ENCODE measurements around the gene PRDM16.
A peak's percentile ranks its signal among the peaks of the same experiment; 100 is the strongest.

PRDM16 gene

GRCh38 chr1:3366126-3367051 lies 297.4 kb downstream of the PRDM16 start:
- no peak for DNase-seq

GRCh38 chr1:3367376-3367775 lies 298.4 kb downstream of the PRDM16 start:
- DNase-seq = no peak

DNA sequence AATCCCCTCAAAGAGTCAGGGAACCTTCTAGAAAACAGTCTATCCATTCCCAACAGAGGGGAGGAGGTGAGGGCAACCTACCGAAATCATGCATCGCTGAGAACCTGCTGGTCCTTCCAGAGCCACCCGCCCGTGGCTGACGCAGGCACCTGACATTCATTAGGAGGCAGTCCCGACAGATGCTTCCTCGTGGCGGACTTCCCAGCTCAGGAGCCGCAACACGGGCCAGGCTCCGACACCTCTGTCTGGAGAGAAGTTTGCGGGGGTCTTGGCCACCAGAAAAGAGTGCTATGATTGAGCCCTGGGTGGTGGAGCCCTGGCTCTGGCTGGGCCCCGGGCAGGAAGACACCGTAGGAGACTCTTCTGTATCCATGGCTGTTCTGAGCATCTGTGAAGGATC lies 299.1 kb downstream of the PRDM16 start:
- no peak for DNase-seq

GRCh38 chr1:3368711-3369445 lies 299.9 kb downstream of the PRDM16 start:
- no peak for DNase-seq

GRCh38 chr1:3369446-3370076 lies 300.6 kb downstream of the PRDM16 start:
- DNase-seq = no peak

- no peak for DNase-seq
Measured at GRCh38 chr1:3370856-3371703, 302.1 kb downstream of the PRDM16 start.

GRCh38 chr1:3372317-3372716 lies 303.3 kb downstream of the PRDM16 start:
- peak in 1 of 2 donors; percentile 23 for DNase-seq

DNA sequence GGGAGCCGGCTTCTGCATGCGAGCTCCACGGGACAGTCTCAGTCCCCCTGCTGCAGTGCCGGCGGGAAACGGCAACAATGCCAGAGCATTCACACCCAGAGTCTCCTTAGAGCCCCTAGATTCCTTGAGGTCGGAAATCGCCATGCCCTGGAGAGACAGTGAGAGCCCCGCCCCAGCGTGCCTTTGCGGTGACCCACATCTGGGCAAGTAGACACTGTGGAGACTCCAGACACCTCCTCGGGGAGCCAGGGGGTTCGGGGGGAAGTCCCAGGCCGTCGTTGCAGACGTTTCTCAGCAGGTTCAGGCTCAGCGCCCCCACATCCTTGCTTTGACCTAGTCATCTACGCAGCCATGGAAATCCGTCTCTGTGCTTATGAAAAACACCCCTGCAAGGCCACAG lies 304.2 kb downstream of the PRDM16 start:
- peak in 1 of 2 donors; percentile 1 for DNase-seq

GRCh38 chr1:3373700-3374405 lies 304.9 kb downstream of the PRDM16 start:
- DNase-seq = no peak

DNA sequence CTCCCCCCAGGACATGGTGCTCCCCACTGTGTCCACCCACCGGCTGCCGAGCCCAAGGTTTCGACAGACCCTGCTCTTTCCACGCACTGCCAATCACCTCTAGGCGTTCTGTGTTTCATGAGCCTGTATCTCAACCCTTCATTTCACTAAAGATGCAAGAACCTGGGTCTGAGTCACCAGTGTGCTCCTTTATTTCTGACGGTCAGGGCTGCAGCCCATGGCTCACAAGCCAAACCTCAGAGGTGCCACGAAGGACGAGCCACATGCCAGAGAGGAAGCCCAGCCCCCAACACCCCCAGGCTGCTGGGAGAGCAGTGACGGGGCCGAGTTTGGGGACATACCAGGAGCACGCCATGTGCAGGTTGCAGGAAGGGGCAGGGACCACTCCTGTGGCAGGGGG lies 306.2 kb downstream of the PRDM16 start:
- DNase-seq = no peak

DNA sequence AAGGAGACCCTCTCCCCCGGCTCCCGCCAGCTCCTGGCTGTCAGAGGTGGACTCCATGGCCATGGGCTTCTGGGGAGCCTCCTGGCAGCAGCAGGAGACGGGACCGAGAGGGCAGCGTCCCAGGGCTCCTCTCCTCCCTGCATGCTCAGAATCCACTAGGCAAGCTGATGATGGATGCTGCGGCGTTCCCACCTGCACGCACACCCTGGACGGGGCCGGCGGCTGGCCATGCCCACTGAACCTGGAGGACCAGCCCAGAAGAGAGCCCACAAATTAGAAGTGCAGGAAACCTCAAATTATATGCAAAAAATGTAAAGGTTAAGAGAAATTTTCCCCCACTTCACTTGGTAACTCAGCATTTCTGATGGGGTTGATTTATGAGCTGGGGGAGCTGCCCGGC lies 308.2 kb downstream of the PRDM16 start:
- no peak for DNase-seq

GRCh38 chr1:3377604-3378279 lies 308.7 kb downstream of the PRDM16 start:
- no peak for DNase-seq

DNA sequence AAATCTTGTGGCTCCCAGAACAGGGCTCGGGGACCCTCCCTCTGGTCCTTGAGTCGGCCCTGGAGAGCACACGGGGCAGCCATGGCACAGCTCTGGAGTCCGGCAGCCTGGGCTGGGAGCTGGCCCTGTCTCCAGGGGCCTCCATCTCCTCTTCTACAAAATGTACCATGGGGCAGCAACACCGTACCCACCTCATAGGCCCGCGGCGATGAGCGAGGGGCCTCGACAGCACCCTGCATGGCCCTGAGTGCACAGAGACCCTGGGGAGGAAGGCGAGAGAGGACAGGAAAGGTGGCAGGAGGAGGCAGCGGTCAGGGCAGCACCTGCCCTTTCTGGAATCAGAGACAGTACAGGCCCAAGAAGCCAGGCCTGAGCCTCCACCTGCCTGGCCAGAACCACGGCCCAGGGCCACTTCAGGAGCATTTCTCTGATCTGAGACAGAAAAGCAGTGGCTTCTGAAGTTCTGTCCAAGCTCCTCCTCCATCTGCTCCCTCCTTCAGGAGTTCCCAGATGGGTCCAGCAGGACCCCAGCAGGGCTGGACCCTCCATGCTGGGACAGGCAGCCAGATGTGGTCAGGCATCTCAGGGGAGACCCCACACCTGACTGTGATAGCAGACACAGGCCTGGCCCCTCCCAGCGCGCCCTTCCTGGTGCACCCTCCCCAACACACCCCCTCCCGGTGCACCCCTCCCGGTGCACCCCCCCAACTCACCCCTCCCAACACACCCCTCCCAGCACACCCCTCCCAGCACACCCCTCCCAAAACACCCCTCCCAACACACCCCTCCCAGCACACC lies 309.6 kb downstream of the PRDM16 start:
- no peak for DNase-seq

DNA sequence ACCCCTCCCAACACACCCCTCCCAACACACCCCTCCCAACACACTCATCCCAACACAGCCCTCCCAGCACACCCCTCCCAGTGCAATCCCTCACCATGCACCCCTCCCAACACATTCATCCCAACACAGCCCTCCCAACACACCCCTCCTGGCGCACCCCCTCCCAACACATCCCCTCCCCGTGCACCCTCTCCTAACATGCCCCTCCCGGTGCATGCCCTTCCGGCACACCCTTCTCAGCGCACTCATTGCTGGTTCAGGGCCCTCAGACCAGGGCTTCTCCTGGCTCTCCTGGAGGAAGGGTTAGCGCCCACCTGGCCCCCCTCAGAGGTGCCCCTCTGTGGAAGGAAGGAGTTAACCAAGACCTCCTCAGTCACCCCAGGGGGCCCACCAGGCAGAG lies 310.9 kb downstream of the PRDM16 start:
- no peak for DNase-seq

DNA sequence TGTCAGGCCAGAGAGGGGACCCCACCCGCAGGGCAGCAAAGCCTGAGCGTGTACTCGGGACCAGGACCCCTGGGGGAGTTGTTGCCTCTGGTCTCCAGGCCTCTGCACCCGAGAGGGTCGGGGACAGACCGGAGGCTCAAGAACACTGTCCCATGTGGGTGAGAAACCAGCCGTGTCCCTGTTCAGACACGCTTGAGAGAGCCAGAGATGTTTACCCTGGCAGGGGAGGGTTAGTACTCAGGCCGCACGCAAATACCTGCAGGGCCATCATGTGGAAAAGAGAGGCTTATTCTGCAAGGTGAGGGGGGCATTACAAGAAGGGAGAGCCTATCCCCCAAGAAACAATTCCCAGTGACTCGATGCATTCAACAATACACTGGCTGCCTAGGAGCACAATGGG lies 311.5 kb downstream of the PRDM16 start:
- DNase-seq = no peak

DNA sequence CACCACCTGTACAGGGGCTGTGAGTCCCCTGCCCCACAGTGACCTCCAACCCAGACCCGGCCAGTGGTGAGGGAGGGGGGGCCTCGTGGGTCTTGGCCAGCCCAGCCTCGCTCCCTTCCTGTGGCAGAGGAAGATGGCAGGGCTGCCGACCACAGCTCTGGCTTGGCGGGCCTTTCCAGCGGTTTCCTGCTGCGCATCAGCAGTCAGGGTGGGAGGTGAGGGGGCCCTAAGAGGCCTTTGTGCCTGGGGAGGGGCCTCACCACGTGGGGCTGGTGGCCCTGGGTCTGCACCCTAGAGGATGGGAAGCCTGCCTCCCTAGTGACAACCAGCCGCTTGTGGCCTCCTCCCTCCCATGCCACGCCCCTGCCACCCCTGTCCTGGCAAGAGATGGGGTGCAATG lies 312.9 kb downstream of the PRDM16 start:
- no peak for DNase-seq

DNA sequence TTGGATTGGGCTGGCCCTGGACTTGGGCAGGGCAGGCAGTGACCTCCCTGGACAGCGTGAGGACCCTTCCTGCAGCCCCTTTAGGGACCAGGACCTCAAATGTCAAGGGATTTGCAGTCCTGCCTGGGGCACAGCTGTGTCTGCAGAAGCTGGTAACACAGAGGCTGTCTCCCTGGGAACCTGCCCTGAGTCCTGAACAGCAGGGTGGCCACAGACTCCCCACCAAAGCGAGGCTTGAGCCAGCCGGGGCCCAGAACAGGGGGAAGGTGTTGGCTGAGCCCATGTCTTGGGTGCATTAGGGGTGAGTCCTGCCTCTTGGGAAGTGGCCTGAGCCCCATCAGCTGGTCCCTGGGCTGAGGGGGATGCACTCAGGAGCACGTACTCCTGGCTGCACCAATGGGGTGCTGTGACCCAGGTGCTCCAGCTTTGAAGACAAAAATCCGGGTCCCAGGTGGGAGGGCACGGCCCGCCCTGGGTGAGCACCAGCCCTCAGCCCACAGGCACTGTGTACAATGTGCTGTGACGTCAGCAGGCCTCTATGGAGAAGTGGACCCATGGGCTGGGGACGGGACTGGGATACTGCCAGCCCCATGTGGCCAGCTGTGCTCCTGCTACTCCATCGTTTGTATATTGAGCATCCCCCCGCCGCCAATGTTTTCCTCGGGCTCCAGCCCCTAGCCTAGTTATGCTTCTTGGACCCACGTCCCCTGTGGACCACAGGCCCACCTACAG lies 313.5 kb downstream of the PRDM16 start:
- no peak for DNase-seq

GRCh38 chr1:3383679-3384078 lies 314.7 kb downstream of the PRDM16 start:
- no peak for DNase-seq

DNA sequence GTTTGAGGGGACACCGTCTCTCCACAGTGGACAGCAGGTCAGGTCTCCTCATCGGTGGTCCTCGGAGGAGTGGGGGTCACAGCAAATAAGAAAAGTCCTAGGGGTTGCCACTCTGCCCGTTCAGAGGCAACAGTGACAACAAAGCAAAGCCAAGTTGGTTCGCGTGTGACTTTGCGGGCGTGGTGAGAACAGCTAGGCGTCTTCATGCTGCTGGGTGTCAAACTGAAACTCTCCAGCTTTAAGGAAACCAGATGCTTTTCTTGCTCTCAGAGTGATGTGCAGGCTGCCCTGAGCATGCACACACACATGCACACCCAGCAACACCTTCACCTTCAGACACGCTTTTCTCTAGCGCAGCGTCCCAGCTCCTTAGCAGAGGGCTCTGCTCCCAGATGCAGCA lies 315.4 kb downstream of the PRDM16 start:
- DNase-seq = peak in 1 of 2 donors; percentile 4

Measured in CD4-positive, alpha-beta T cell treated with Interleukin-4 for 1 hour (primary cell).